Lung (tissue), 12 donors: Measurements from ENCODE around the gene ABL2. TPM values are rescaled to one million over a fixed set of nuclear protein-coding genes. Genes with fewer than 3 reads are reported as not detected.

ENCODE experiments used
- ATAC-seq: fragments of 200-7000 bp; cut with Tn5 transposase; one replicate; pipeline ENCODE4 v1.9.1; 2020; ENCODE audit warnings: moderate number of reproducible peaks; ENCODE audit not compliant: insufficient read depth, low FRiP score
- DNase-seq, 3 donors: peaks; one replicate each; pipeline ENCODE4 v3.0.0-alpha.2; 2013 to 2017
- H3K27ac ChIP-seq, 2 donors: one replicate each; pipeline ENCODE4 v1.5.1; 2013; ENCODE audit warnings: mild to moderate bottlenecking in 2 of 2, moderate library complexity in 2 of 2, control low read depth in 1 of 2, inconsistent platforms in 1 of 2, low read depth in 1 of 2, low read length in 1 of 2
- H3K27me3 ChIP-seq, 3 donors: one replicate each; pipeline ENCODE4 v1.5.1; 2013; ENCODE audit warnings: low read length in 2 of 3; ENCODE audit not compliant: control insufficient read depth in 3 of 3, insufficient read depth in 3 of 3
- H3K36me3 ChIP-seq, 4 donors: one replicate each; pipeline ENCODE4 v1.5.1; 2013; ENCODE audit warnings: low read length in 4 of 4, mild to moderate bottlenecking in 1 of 4, moderate library complexity in 1 of 4; ENCODE audit not compliant: control insufficient read depth in 4 of 4, insufficient read depth in 4 of 4
- H3K4me1 ChIP-seq, 5 donors: one replicate each; pipeline ENCODE4 v1.5.1; 2013; ENCODE audit warnings: low read length in 5 of 5, mild to moderate bottlenecking in 2 of 5, moderate library complexity in 1 of 5; ENCODE audit not compliant: control insufficient read depth in 5 of 5, insufficient read depth in 5 of 5
- H3K4me3 ChIP-seq: one replicate; pipeline ENCODE4 v1.5.1; 2013; ENCODE audit warnings: mild to moderate bottlenecking, control low read depth, moderate library complexity
- H3K9ac ChIP-seq, 2 donors: one replicate each; pipeline ENCODE4 v1.5.1; 2013; ENCODE audit warnings: low read length in 2 of 2, control low read depth in 1 of 2; ENCODE audit not compliant: insufficient read depth in 1 of 2
- H3K9me3 ChIP-seq, 4 donors: one replicate each; pipeline ENCODE4 v1.5.1; 2013; ENCODE audit warnings: low read length in 3 of 4, mild to moderate bottlenecking in 1 of 4, moderate library complexity in 1 of 4; ENCODE audit not compliant: control insufficient read depth in 4 of 4, insufficient read depth in 3 of 4
- whole genome bisulfite sequencing, 2 donors: extraction: QIAGEN DNeasy Blood & Tissue Kit; methylation state at CpG; one replicate each; pipeline ENCODE4 v1.1.7; 2013; 5-methylcytosine and 5-hydroxymethylcytosine counted together
- polyA plus RNA-seq, 2 donors: library from polyadenylated mRNA; stranded (reverse); fragments of 200-250 nt; gene quantifications; one replicate each; pipeline ENCODE4 v1.2.1, GENCODE V29; 2013
- total RNA-seq, 2 donors: library from RNA; depleted of rRNA in 1 of 2; stranded (reverse); fragments of >200 nt in 1 of 2; gene quantifications; one replicate each; pipeline ENCODE4 v1.2.1, GENCODE V29; 2014 to 2021
- TF ChIP-seq, protein P1 (sequence below): IDR thresholded peaks from 2 replicates; pipeline ENCODE4 v1.5.1; 2012; ENCODE audit warnings: mild to moderate bottlenecking; ENCODE audit errors: control extremely low read depth, extremely low read depth
- donor health status: control.
- donor health status: control.
- donor health status: Bipolar disorder and iron deficiency.
- donor health status: healthy.
- donor health status: DM: yes; HTN: yes; CAD: no.

ABL2 gene
- total and polyA plus RNA-seq, 4 donors, result 3.3 to 27.8 (median 16.4) TPM

GRCh38 chr1:179206812-179207211 lies 22.7 kb downstream of the ABL2 start:
- Histone ChIP-seq H3K9me3 (no peaks in the 10 kb centered on the region), H3K9ac (peak overlapping the region in 1 of 2 donors; percentile 40), H3K27ac (no peak overlapping the region), H3K27me3 (no peaks in the 10 kb centered on the region), H3K4me3 (no peak overlapping the region), H3K4me1 (peaks cover 0 to 6% (median 4%) of the 10 kb centered on the region in 5 donors), H3K36me3 (no peaks in the 10 kb centered on the region)
- WGBS, 2 donors, result 84 to 88% methylated on average over 3 of the region's 3 CpGs
- TF ChIP-seq, protein P1, sequence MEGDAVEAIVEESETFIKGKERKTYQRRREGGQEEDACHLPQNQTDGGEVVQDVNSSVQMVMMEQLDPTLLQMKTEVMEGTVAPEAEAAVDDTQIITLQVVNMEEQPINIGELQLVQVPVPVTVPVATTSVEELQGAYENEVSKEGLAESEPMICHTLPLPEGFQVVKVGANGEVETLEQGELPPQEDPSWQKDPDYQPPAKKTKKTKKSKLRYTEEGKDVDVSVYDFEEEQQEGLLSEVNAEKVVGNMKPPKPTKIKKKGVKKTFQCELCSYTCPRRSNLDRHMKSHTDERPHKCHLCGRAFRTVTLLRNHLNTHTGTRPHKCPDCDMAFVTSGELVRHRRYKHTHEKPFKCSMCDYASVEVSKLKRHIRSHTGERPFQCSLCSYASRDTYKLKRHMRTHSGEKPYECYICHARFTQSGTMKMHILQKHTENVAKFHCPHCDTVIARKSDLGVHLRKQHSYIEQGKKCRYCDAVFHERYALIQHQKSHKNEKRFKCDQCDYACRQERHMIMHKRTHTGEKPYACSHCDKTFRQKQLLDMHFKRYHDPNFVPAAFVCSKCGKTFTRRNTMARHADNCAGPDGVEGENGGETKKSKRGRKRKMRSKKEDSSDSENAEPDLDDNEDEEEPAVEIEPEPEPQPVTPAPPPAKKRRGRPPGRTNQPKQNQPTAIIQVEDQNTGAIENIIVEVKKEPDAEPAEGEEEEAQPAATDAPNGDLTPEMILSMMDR, result no peak
- ATAC-seq (no peak), DNase-seq (peak in 2 of 3 donors; percentile 43)

DNA sequence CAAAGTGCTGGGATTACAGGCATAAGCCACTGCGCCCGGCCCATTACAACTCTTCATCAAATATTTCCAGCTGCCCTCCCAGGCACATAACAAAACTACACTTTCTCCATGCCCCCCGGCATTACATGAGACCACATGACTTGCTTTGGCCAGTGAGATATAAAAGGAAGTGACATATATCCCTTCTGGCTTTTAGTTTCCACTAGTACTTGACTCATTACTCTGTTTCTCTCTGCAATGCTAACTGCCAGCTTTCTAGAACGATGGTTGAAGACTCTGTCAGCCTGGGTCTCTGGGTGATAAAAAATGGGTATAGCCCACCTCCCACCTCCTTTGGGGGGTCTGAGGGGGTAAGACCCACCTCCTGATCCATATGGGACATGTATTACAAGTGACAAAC lies 24.2 kb downstream of the ABL2 start:
- H3K9ac ChIP-seq, result no peak overlapping the region
- H3K9me3 ChIP-seq, result no peaks in the 10 kb centered on the region
- H3K27me3 ChIP-seq, result no peaks in the 10 kb centered on the region
- ATAC-seq, result no peak
- no peak overlapping the region for H3K4me3 ChIP-seq
- no peak overlapping the region for H3K27ac ChIP-seq
- peaks cover 0 to 6% (median 4%) of the 10 kb centered on the region in 5 donors for H3K4me1 ChIP-seq
- no peak for DNase-seq
- no peaks in the 10 kb centered on the region for H3K36me3 ChIP-seq
- WGBS, 2 donors, result 90 to 95% methylated on average over 4 of the region's 4 CpGs
- TF ChIP-seq, protein P1, result no peak

- H3K9me3 ChIP-seq, result no peaks in the 10 kb centered on the region
- no peaks in the 10 kb centered on the region for H3K36me3 ChIP-seq
- H3K27me3 ChIP-seq, result no peaks in the 10 kb centered on the region
- H3K9ac ChIP-seq, result no peak overlapping the region
- H3K4me3 ChIP-seq, result no peak overlapping the region
- WGBS, 2 donors, result 53 to 74% methylated on average over 1 of the region's 1 CpG
- TF ChIP-seq, protein P1, result no peak
- no peak overlapping the region for H3K27ac ChIP-seq
- ATAC-seq, result no peak
- DNase-seq, result no peak
- peaks cover 0 to 6% (median 3%) of the 10 kb centered on the region in 5 donors for H3K4me1 ChIP-seq
These were observed 27.3 kb downstream of the ABL2 start for GRCh38 chr1:179202161-179202560.

- no peaks in the 10 kb centered on the region for H3K27me3 ChIP-seq
- H3K9ac ChIP-seq, result no peak overlapping the region
- no peak overlapping the region for H3K4me3 ChIP-seq
- H3K9me3 ChIP-seq, result no peaks in the 10 kb centered on the region
- DNase-seq (no peak), ATAC-seq (no peak)
- H3K36me3 ChIP-seq, result no peaks in the 10 kb centered on the region
- WGBS, 2 donors, result 97 to 100% methylated on average over 2 of the region's 2 CpGs
- H3K27ac ChIP-seq, result no peak overlapping the region
- TF ChIP-seq, protein P1, result no peak
- H3K4me1 ChIP-seq, result no peaks in the 10 kb centered on the region
These were observed 28.9 kb downstream of the ABL2 start for GRCh38 chr1:179200586-179200985.
